OCI-LY3 (cell line): Measurements from ENCODE around the gene PLEKHA4.
"Not testable (repeated sequence)": the region's sequence is repeated elsewhere in the genome, so short reads cannot be mapped to it uniquely, and the experiment has no call there.

ENCODE experiments used
- H2AFZ ChIP-seq: fragments of 200-600, 300-600 bp; shearing (Covaris generic); 2 replicates; pipeline ENCODE4 v1.6.0; 2014; ENCODE audit warnings: antibody characterized with exemption, low read depth, low read length
- H3K27ac ChIP-seq: fragments of 200-600, 300-600 bp; sonication (generic); 2 replicates; pipeline ENCODE4 v1.5.1; 2014; ENCODE audit warnings: mild to moderate bottlenecking, low read length, moderate library complexity, mixed read lengths
- H3K27me3 ChIP-seq: fragments of 200-600, 300-600 bp; sonication (generic); 2 replicates; pipeline ENCODE4 v1.6.1; 2014; ENCODE audit warnings: low read depth, low read length, mixed read lengths
- H3K36me3 ChIP-seq: fragments of 200-600, 300-600 bp; sonication (generic); replicated peaks from 2 replicates; pipeline ENCODE3; 2014; ENCODE audit warnings: low read depth, low read length, mixed read lengths
- H3K4me1 ChIP-seq: fragments of 300-600, 200-600 bp; sonication (generic); 2 replicates; pipeline ENCODE4 v1.6.1; 2014; ENCODE audit warnings: low read length, mixed read lengths
- H3K4me2 ChIP-seq: fragments of 200-600, 300-600 bp; sonication (generic); 2 replicates; pipeline ENCODE4 v1.6.1; 2014; ENCODE audit warnings: low read length, mixed read lengths
- H3K4me3 ChIP-seq: fragments of 300-600, 200-600 bp; sonication (generic); 2 replicates; pipeline ENCODE4 v1.5.1; 2014; ENCODE audit warnings: antibody characterized with exemption, mild to moderate bottlenecking, low read length, moderate library complexity
- H3K79me2 ChIP-seq: fragments of 300-600, 200-600 bp; shearing (Covaris generic); 2 replicates; pipeline ENCODE4 v1.6.1; 2014; ENCODE audit warnings: mild to moderate bottlenecking, low read length, mixed read lengths
- H3K9ac ChIP-seq: fragments of 300-600, 200-600 bp; shearing (Covaris generic); 2 replicates; pipeline ENCODE4 v1.6.0; 2014; ENCODE audit warnings: mild to moderate bottlenecking, low read length, moderate library complexity
- H3K9me3 ChIP-seq: fragments of 200-600, 300-600 bp; shearing (Covaris generic); 2 replicates; pipeline ENCODE4 v1.6.1; 2014; ENCODE audit warnings: low read length, mixed read lengths; ENCODE audit not compliant: insufficient read depth
- H4K20me1 ChIP-seq: fragments of 200-600, 300-600 bp; sonication (generic); 2 replicates; pipeline ENCODE4 v1.6.1; 2016; ENCODE audit warnings: low read length, mixed read lengths; ENCODE audit not compliant: insufficient read depth
- CTCF ChIP-seq: fragments of 200-600, 300-600 bp; sonication (generic); IDR thresholded peaks from 2 replicates; pipeline ENCODE4 v1.5.1; 2014; ENCODE audit warnings: antibody characterized with exemption, low read length, low read depth
- EZH2phosphoT487 ChIP-seq: fragments of 200-600 bp; shearing (Covaris generic); IDR thresholded peaks from 2 replicates; pipeline ENCODE4 v1.6.1; 2018; ENCODE audit warnings: antibody characterized with exemption, mixed run types, low read depth

PLEKHA4 gene

GRCh38 chr19:48795055-48795684, 73.2 kb downstream of the PLEKHA4 start:
- H3K4me2 ChIP-seq: peak overlapping the region; percentile 84
- TF ChIP-seq EZH2phosphoT487: no peak
- peak; percentile 100 for TF ChIP-seq CTCF
- H3K4me1 ChIP-seq: peaks cover 4% of the 10 kb centered on the region
- peak overlapping the region; percentile 43 for H3K9ac ChIP-seq
- no peaks in the 10 kb centered on the region for H3K9me3 ChIP-seq
- H3K36me3 ChIP-seq: no peaks in the 10 kb centered on the region
- peak overlapping the region; percentile 63 for H2AFZ ChIP-seq
- no peak overlapping the region for H3K27ac ChIP-seq
- no peaks in the 10 kb centered on the region for H3K79me2 ChIP-seq
- H3K27me3 ChIP-seq: no peaks in the 10 kb centered on the region
- H4K20me1 ChIP-seq: no peaks in the 10 kb centered on the region
- peak overlapping the region; percentile 78 for H3K4me3 ChIP-seq

- peak overlapping the region; percentile 84; the same call in 1 of the 2 replicates for H3K4me2 ChIP-seq
- no peaks in the 10 kb centered on the region for H3K36me3 ChIP-seq
- no peaks in the 10 kb centered on the region for H3K79me2 ChIP-seq
- TF ChIP-seq CTCF (no peak), EZH2phosphoT487 (no peak)
- no peaks in the 10 kb centered on the region for H3K9me3 ChIP-seq
- no peak overlapping the region for H2AFZ ChIP-seq
- H3K4me3 ChIP-seq: no peak overlapping the region
- no peak overlapping the region for H3K27ac ChIP-seq
- peaks cover 4% of the 10 kb centered on the region for H3K4me1 ChIP-seq
- H4K20me1 ChIP-seq: no peaks in the 10 kb centered on the region
- no peak overlapping the region for H3K9ac ChIP-seq
- no peaks in the 10 kb centered on the region for H3K27me3 ChIP-seq
Observed at GRCh38 chr19:48794291-48794690, 74.1 kb downstream of the PLEKHA4 start.

- Histone ChIP-seq H3K4me1 (peaks cover 4% of the 10 kb centered on the region), H4K20me1 (no peaks in the 10 kb centered on the region), H3K79me2 (no peaks in the 10 kb centered on the region), H3K27me3 (no peaks in the 10 kb centered on the region), H3K9ac (no peak overlapping the region), H3K27ac (no peak overlapping the region), H3K4me2 (no peak overlapping the region), H3K36me3 (no peaks in the 10 kb centered on the region), H2AFZ (no peak overlapping the region), H3K9me3 (no peaks in the 10 kb centered on the region), H3K4me3 (no peak overlapping the region)
- TF ChIP-seq EZH2phosphoT487: no peak
- no peak for TF ChIP-seq CTCF
Observed at GRCh38 chr19:48793271-48793670, 75.1 kb downstream of the PLEKHA4 start.

- H3K27ac ChIP-seq, H3K4me3 ChIP-seq, H3K27me3 ChIP-seq, H3K9me3 ChIP-seq, H2AFZ ChIP-seq, H3K4me2 ChIP-seq, H3K9ac ChIP-seq, H3K79me2 ChIP-seq, H4K20me1 ChIP-seq, H3K36me3 ChIP-seq: not testable (repeated sequence)
- peaks cover 10% of the 10 kb centered on the region for H3K4me1 ChIP-seq
Observed at GRCh38 chr19:48787331-48787730, 81.1 kb downstream of the PLEKHA4 start.
